Right kidney (tissue), 1 donor: ENCODE data around the gene DYNLT2B.
"Not testable (repeated sequence)": the region's sequence is repeated elsewhere in the genome, so short reads cannot be mapped to it uniquely, and the experiment has no call there.

Experiments
- DNase-seq: peaks from one replicate; pipeline ENCODE4 v3.0.0-alpha.2; 2016

DYNLT2B gene

GRCh38 chr3:196275126-196275525, 42.9 kb downstream of the DYNLT2B start:
- no peak for DNase-seq

- no peak for DNase-seq
These were observed 43.5 kb downstream of the DYNLT2B start for GRCh38 chr3:196274585-196274984.

GRCh38 chr3:196273655-196274054, 44.4 kb downstream of the DYNLT2B start:
- DNase-seq, result no peak

GRCh38 chr3:196272826-196273225, 45.2 kb downstream of the DYNLT2B start:
- no peak for DNase-seq

- DNase-seq, result no peak
These were observed 47.5 kb downstream of the DYNLT2B start for GRCh38 chr3:196270499-196270898.

GRCh38 chr3:196268284-196269163, 49.5 kb downstream of the DYNLT2B start:
- DNase-seq, result no peak

- no peak for DNase-seq
These were observed 54.2 kb downstream of the DYNLT2B start for GRCh38 chr3:196263819-196264218.

- DNase-seq, result no peak
These were observed 57.3 kb downstream of the DYNLT2B start for GRCh38 chr3:196260784-196261183.

GRCh38 chr3:196255776-196256175, 62.3 kb downstream of the DYNLT2B start:
- DNase-seq, result no peak

GRCh38 chr3:196254376-196255283, 63.4 kb downstream of the DYNLT2B start:
- DNase-seq, result no peak

- no peak for DNase-seq
These were observed 66.1 kb downstream of the DYNLT2B start for GRCh38 chr3:196251918-196252317.

GRCh38 chr3:196246612-196247308, 71.3 kb downstream of the DYNLT2B start:
- no peak for DNase-seq

GRCh38 chr3:196244166-196244565, 73.9 kb downstream of the DYNLT2B start:
- DNase-seq, result not testable (repeated sequence)

GRCh38 chr3:196241704-196242103, 76.3 kb downstream of the DYNLT2B start:
- DNase-seq, result no peak
